GM19023 (cell line): ENCODE measurements around the gene DTNBP1.

Experiments used
- ATAC-seq: cut with Tn5 transposase; IDR thresholded peaks from one replicate; pipeline ENCODE4 v1.9.1; 2021; ENCODE audit warnings: mild to moderate bottlenecking, moderate library complexity; ENCODE audit not compliant: unreplicated experiment

The DTNBP1 gene

DNA sequence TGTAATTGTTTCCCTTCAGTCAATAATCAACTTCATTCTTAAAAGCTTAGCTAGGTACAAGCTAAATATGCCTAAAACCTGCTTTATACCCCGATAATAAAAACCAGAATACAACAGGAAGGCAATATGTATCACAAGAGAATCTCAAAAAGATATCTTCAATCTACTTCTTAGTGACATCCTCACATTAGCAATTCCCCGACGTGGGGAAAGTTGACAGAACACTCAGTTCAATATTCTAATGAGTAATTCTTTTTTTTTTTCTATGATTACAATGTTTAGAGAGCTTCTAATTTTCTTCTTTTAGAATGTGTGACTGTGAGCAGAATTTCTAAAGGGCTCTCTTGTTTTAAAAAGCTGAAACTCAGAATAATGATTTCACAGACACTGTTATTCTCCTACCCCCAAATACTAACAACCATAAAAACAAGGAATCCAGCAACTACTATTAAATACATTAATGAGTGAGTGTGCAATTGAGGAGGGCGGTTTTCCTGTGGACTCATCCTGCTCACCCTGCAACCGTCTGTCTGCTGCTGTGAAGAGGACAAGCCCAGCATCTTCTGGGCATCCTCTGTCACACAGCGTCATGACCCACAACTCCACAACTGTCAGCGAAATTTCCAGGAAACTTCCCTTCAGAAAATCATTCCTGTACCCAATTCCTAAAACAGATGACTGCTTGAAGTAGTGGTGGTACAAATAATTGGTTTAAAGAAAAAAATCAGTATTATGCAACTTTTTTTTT lies 68.1 kb downstream of the DTNBP1 start:
- ATAC-seq, result no peak

DNA sequence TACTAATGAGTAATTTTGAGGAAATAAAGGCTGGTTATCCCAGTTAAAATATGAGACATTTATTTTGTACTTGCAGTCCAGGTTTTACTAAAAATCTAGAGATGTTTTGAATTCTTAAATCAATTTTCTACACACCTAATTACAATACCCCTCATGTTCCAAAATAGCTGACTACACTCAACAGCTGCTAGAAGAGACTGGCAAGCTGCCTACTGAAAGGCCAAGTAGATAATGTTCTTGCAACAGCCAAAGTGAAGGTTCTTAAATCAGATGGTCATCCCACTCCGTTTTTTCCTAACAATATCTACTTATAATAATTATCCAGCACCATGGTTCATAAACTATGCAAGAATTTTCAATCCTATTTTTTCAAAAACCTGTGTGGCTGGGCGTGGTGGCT lies 69.0 kb downstream of the DTNBP1 start:
- no peak for ATAC-seq

DNA sequence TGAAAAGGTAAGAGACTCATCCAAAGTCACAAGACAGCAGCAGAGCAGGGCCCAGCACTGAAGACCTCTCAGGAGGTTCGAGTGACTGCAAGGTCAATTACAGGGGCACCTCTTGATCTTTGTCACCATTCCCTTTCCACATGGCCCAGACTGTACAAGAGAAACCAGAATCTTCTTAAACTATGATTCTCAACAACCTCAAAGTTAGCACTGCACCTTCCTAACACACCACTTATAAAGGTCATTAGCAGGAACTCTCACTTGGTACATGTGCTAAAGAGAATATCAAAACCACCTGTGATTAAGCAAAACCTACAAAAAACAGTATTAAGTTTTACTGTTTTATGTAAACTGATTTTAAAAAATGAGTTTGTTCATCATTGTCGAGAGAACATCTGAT lies 70.2 kb downstream of the DTNBP1 start:
- ATAC-seq, result no peak

DNA sequence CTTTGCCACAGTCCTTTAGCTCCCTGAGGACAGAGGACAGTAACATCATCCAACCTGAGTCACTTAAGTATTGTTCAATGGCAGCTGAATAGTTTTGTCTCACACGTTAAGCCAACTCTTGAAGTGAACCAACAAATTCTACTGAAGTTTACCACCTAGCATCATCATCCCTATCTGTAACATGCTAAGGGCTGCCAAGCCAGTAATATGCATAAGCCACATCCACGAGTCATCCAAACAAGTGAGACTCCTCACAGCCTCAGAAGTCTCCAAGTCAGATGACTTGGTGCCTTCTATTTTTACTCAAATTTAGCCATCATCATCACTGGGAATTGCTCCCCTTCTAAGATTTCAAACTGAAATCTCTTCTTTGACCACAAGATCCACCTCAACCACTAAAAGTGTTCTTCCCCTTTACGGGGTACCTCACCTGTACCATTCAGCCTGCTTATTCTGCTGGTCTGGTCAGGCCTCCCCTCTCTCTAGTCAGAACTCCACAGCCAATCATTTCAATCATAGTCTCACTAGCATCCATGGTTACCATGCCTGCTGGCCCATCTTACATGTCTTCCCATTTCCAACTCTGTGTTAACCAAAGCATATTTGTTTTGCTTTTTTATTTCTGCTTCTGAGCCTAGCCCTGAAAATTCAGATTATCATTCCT lies 73.7 kb downstream of the DTNBP1 start:
- ATAC-seq, result no peak

DNA sequence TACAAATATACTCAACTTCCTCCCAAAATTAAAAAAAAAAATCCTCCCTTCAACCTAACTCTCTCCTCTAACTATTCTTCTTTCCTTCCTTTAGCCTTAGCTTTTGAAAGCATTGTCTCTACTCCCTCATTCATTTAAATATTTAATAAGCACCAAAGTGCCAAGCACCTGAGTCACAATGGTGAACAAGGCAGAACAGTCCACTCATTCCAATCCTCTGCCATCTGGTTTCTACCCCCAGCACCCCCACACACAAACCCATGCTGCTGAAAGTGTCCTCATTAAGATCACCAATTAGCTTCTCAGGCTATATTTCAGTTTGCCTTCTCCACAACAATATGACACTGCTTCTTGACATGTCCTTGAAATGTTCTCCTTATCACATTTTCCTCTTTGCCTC lies 76.3 kb downstream of the DTNBP1 start:
- ATAC-seq, result no peak

DNA sequence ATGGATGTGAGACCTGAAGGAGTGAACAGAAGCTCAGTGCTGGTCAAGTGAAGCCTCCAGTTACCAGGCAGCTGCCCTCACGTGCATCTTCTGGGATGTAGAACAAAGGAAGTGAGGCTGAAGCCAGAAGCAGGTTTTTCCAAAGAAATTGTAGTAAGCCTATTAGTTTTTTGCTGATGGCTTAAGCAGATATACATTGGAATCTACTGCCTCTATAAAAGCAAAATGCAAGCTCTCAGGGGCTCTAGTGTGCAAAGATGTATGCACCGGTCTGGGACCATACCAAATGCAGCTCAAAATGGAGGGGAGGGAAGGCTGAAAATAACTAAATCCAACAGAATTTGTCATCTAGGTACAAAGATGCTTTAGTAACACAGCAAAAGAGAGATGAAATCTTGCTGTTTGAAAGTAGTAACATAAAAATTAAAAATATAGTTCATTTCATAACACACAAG lies 77.0 kb downstream of the DTNBP1 start:
- ATAC-seq, result no peak

DNA sequence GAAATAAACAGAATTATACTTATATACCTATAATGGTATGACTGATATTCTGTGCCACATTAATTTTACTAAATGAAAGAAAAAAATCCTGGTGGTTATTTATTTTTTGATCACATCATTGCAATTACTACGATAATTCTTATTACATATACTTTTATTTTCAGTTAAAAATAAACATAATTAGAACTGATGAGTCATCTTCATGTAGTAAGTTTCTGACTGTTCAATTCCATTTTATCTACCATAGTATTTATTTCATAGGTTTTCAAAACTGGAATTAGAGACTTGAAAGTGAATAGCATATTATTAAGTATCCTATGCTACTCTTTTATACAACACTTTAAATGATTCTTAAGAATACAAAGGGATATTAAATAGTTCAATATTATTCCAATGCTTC lies 80.3 kb downstream of the DTNBP1 start:
- ATAC-seq, result no peak

DNA sequence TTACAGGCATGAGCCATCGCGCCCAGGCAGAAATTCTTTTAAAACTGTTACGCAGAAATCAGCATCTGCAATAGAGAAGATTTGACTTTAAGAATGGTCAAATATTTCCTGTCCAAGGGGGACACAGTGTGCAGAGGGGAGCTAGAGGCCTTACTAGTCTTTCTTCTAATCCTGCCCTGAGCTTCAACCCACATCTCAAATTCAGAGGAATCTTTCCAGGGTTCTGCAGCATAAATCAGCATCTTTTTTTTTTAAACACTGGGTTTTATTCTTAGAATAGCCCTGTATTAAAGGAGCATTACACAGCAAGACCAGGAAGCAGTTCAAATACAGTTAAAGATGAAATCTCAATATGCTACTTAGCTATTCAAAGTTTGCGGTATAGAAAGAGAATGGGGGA lies 81.1 kb downstream of the DTNBP1 start:
- ATAC-seq, result no peak

DNA sequence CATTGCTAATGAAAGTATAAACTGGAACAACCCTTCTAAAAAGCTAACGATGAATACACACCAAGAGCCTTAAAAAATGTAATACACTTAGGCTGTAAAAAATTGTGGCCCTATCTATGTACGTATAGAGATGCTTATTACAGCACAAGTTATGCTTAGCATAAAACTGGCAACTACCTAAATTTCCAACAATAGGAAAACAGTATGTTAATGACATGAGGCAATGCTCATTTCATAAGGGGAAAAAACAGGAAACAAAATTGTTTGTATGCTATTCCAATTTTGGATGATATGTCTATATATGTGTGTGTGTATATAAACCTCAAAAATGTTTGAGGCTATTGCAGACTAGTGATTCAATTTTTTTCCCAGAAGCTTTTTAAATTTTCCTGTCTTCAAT lies 82.5 kb downstream of the DTNBP1 start:
- no peak for ATAC-seq

DNA sequence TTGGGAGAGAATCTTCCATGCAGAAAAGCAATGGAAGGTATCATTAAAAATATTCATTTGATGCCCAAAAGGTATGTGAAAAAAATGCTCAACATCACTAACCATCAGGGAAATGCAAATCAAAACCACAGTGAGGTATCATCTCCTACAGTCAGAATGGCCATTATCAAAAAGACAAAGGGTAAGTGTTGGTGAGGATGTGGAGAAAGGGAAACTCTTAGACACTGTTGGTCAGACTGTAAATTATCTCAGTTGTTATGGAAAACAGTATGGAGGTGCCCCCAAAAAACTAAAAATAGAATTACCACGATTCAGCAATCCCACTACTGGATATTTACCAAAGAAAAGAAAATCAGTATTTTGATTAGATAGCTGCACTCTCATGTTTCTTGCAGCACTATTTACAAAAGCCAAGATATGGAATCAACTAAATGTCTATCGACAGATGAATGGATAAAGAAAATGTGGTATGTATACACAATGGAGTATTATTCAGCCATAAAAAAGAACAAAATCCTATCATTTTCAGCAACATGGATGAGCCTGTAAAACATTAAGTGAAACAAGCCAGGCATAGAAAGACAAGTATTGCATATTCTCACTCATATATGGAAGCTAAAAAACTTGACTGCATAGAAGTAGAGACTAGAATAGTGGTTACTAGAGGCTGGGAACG lies 84.0 kb downstream of the DTNBP1 start:
- ATAC-seq, result no peak

DNA sequence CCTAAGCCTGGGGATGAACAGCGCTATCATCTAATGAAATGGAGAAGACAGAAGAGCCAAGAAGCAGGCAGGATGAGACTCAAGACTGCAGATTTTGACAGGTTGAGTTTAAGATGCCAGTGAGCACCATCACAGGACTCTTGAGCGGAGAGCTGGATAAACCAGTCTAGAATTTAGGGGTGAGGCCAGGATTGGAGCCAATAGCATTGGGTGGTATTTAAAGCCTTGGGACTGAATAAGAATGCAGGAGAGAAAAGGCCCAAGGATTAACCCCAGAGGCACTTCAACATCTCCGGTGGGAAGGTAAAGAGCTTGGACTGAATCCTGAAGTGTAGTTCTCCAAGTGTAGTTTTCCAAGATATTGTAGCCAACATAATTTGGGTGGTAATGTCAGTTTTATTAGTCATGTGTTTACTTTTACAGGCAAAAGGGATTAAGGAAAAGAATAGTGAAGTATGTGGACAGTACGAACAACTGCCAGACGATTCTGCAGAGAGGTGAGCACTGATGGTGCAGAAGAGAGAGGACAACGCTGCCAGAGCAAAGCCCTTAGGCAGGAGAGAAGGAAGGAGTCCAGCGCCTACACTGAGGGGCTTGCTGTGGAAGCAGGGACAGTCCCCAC lies 85.2 kb downstream of the DTNBP1 start:
- no peak for ATAC-seq

DNA sequence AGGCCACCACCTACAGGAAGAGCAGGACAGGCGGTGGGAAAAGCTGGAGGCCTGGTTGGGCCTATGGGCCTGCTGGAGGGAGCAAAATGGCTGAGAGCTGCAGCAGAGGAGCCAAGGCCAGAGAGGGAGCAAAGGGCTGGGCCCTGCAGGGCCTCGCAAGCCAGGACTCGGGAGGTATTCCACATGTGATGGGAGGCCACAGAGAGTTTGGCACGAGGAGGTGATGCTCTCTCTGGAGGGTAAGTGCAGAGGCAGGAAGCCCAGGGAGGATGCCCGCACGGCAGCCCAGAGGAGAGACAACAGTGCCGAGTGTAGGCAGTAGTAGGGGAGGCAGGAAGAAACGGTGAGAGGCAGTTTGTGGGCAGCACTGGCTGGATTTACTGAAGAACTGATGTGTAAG lies 85.7 kb downstream of the DTNBP1 start:
- ATAC-seq, result no peak

DNA sequence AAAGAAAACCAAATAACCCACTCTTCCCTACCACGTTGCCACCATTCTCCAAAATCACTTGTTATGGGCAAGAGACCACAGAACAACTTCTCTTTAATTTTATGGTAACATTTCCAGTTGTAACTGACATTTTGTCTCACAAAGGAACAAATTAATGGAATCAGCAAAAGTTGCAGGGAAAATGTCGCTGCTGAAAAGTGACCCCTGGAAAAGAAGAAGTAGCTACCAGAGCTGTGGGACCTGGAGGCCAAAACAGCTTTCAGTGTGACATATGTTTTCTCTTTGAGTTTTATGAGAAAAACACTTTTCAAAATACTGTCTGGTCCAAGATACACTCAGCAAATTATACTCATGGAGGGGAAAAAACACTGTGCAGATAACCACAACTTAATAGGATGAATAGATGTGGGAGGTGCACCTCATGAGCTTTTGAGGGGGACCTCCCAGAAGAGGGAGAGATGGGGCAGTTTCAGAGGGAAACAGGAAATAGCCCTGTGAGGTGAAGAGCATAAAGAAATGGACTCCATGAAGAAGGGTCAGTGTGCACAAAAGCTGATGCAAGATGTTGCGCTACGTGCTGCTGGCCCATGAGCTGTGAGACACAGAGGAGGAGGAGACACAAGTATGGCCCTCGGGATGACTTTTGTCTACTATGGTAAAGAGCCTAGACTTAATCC lies 87.3 kb downstream of the DTNBP1 start:
- ATAC-seq, result no peak

DNA sequence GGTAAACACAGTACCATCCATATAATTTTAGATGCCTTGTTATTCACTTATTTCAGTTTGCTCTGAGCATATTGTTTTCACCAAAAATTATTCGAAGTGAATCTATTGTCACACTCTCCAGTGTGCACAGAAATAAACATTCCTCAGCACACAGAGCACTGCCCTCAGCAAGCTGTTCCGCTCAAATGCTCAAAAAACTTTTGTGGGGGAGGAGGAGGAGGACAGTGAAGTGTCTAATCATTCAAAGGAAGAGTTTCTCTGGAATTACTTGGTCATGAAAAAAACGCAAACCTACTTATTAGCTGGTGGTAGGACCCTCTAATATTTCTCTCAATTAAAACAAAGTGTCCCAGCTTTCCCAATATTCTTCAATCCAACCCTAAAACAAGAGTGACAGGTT lies 88.3 kb downstream of the DTNBP1 start:
- no peak for ATAC-seq

DNA sequence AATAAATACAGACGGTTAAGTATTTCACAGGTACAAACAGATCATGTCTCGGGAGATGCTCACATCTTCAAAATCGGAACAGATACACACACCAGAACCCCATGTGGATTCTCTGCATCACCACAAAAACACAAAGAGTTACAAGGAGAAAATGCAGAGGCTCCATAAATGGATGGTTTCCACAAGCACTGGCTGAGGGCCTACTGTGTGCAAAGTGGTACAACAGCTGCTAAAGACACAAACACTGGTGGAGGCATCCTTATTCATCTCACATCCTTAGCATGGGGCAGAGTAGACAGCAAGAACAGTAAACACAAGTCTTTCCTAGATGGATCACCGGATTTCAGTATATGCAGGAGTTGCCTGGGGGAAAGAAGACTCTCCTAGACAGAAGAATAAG lies 88.8 kb downstream of the DTNBP1 start:
- no peak for ATAC-seq

DNA sequence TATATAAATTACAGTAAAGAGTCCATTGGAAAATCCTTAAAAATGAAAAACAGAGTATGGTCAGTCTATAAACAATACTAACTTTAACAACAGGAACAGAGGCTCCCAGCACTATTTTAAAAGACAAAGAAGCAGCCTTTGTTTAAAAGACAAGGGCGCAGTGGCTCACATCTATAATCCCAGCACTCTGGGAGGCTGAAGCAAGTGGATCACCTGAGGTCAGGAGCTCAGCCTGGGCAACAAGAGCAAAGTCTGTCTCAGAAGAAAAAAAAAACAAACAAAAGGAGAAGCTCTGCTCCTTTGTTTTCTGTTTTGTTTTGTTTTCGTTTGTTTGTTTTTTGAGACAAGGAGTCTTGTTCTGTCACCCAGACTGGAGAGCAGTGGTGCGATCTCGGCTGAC lies 89.4 kb downstream of the DTNBP1 start:
- no peak for ATAC-seq

DNA sequence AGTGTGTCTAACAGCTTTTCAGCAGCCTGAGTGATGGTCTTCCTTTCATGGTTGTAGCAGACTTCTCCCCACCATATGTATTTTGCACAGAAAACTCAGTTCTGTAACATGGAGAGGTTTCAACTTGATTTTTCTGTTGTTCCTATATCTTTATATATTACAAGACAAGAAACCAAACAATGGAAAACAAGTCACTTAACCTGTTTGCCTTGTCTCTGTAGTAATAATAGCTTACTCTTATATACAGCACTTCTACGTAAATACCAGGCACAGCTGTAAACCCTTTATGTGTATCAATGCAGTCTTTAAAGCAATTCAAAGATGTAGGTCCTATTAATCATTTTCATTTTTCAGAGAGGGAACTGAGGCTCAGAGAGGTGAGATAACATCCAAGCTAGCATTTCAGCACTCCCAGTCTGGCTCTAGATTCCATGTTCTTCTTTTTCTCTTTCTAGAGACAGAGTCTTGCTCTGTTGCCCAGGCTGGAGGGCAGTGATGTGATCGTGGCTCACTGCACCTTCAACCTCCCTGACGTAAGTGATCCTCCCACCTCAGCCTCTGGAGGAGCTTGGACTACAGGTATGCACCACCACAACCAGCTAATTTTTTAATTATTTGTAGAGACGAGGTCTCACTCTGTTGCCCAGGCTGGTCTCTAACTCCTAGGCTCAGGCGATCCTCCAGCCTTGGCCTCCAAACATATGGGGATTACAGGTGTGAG lies 90.4 kb downstream of the DTNBP1 start:
- no peak for ATAC-seq

DNA sequence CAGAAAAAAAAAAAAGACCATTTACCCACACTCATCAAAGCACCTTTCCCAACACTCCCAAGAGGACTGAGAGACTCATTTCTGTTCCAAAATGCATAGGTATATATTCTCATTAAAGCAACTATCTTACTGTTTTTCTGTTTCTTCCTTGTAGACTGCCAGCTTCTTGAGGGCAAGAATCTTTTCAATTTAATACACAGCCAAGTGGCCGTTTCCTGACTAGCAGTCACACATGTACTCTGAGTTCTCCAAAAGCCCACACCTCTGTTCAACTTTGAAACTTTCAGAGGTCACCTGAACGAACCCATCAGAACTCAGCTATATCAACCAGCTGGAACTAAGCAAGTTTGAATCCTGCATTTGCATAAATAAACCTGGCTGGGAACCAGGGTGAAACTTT lies 92.7 kb downstream of the DTNBP1 start:
- ATAC-seq, result no peak

DNA sequence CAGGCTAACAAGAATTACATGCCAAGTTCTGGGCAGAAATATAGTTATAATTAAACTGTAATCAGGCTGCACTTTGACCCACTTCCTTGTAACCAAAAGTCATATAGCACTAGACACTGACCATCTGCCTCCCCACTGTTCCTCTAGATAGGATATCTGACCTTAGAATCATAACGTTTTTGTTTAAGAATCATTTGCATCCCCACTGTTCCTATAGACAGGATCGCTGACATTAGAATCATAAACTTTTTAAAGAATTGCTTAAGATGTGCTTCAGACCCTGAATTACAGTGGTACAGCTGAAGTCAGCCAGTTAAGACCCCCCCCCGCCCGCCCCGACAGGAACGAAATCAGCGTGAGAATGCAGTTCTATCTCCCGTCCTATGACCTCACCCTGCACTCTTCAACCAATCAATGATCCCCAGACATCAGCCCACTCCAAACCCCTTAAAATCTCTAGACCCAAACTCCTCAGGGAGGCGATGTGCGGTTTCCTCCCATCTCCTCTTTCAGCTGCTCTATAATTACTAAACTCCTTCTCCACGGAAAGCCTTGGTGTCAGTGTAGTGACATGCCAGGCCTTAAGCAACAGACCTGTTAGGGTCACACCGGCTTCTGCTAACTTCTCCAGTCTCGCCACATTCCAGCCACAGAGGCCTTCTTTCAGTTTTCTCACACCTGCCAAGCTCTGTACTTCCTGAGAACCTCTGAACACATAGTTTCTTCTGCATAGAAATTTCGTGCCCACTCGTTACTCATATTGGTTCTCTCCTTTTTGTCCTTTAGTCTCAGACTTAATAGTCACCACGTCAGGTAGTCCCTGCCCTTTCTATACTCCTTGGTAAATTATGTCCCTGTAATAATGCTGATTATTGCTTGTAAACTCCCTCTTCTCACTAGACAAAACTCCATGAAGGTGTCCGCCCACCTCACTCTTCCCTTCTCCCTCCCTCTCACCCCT lies 93.5 kb downstream of the DTNBP1 start:
- ATAC-seq, result no peak
